Measurements from ENCODE around the gene SOD2.
"Not testable (repeated sequence)": the region's sequence is repeated elsewhere in the genome, so short reads cannot be mapped to it uniquely, and the experiment has no call there.

SOD2 gene

GRCh38 chr6:159693894-159694545 lies 979 bp upstream of the SOD2 start:
- Histone ChIP-seq H3K9me3 (no peaks in the 10 kb centered on the region), H3K36me3 (peaks cover 13% of the 10 kb centered on the region), H3K4me3 (peak overlapping the region; percentile 89), H4K20me1 (peaks cover 30% of the 10 kb centered on the region), H3K4me1 (peaks cover 69% of the 10 kb centered on the region), H3K27ac (peak overlapping the region; percentile 94), H3K9ac (peak overlapping the region; percentile 94), H3K4me2 (peak overlapping the region; percentile 85), H3K27me3 (no peaks in the 10 kb centered on the region)
- TF ChIP-seq Cebpa-rat (IDR thresholded peaks at IDR 0.05) = no peak

- peaks cover 28% of the 10 kb centered on the region for H3K36me3 ChIP-seq
- H3K9me3 ChIP-seq = no peaks in the 10 kb centered on the region
- H4K20me1 ChIP-seq = peaks cover 45% of the 10 kb centered on the region
- no peaks in the 10 kb centered on the region for H3K27me3 ChIP-seq
- H3K9ac ChIP-seq = peak overlapping the region; percentile 94
- no peak for TF ChIP-seq Cebpa-rat (IDR thresholded peaks at IDR 0.05)
- H3K27ac ChIP-seq = peak overlapping the region; percentile 94
- H3K4me3 ChIP-seq = peak overlapping the region; percentile 89
- peaks cover 54% of the 10 kb centered on the region for H3K4me1 ChIP-seq
- peak overlapping the region; percentile 89 for H3K4me2 ChIP-seq
Observed at GRCh38 chr6:159692303-159693127, 526 bp downstream of the SOD2 start.

- peaks cover 34% of the 10 kb centered on the region for H3K36me3 ChIP-seq
- H3K4me1 ChIP-seq = peaks cover 52% of the 10 kb centered on the region
- H3K9me3 ChIP-seq = no peaks in the 10 kb centered on the region
- H3K4me3 ChIP-seq = peak overlapping the region; percentile 89
- H3K27me3 ChIP-seq = no peaks in the 10 kb centered on the region
- 0 out of 2 replicates have a peak overlapping the region, but pooled peaks have one; percentile 94 for H3K27ac ChIP-seq
- TF ChIP-seq Cebpa-rat (IDR thresholded peaks at IDR 0.05) = no peak
- H3K4me2 ChIP-seq = peak overlapping the region; percentile 89
- H3K9ac ChIP-seq = peak overlapping the region; percentile 94
- H4K20me1 ChIP-seq = peaks cover 50% of the 10 kb centered on the region
Observed at GRCh38 chr6:159691963-159692287, 1.1 kb downstream of the SOD2 start.

- Histone ChIP-seq H3K27me3 (no peaks in the 10 kb centered on the region), H3K9ac (peak overlapping the region; percentile 94), H3K4me1 (peaks cover 51% of the 10 kb centered on the region), H3K4me2 (peak overlapping the region; percentile 89), H3K36me3 (peaks cover 40% of the 10 kb centered on the region), H3K9me3 (no peaks in the 10 kb centered on the region), H3K4me3 (peak overlapping the region; percentile 89), H3K27ac (no peak overlapping the region; the same call in 1 of the 2 replicates), H4K20me1 (peaks cover 56% of the 10 kb centered on the region)
- TF ChIP-seq Cebpa-rat (IDR thresholded peaks at IDR 0.05) = no peak
Observed at GRCh38 chr6:159691133-159691962, 1.7 kb downstream of the SOD2 start.

- H3K27me3 ChIP-seq, H3K9me3 ChIP-seq, H3K9ac ChIP-seq, H3K4me2 ChIP-seq, H3K27ac ChIP-seq, H3K4me3 ChIP-seq: not testable (repeated sequence)
- Histone ChIP-seq H3K36me3 (peaks cover 52% of the 10 kb centered on the region), H3K4me1 (peaks cover 39% of the 10 kb centered on the region), H4K20me1 (peaks cover 66% of the 10 kb centered on the region)
Observed at GRCh38 chr6:159690135-159690534, 2.9 kb downstream of the SOD2 start.

GRCh38 chr6:159689001-159689400 lies 4.0 kb downstream of the SOD2 start:
- Histone ChIP-seq H3K27ac (no peak overlapping the region), H3K9me3 (no peaks in the 10 kb centered on the region), H3K4me2 (no peak overlapping the region), H3K4me1 (peaks cover 27% of the 10 kb centered on the region), H3K4me3 (no peak overlapping the region), H3K36me3 (peaks cover 63% of the 10 kb centered on the region), H4K20me1 (peaks cover 70% of the 10 kb centered on the region), H3K9ac (no peak overlapping the region), H3K27me3 (no peaks in the 10 kb centered on the region)
- no peak for TF ChIP-seq Cebpa-rat (IDR thresholded peaks at IDR 0.05)

GRCh38 chr6:159688266-159688905 lies 4.7 kb downstream of the SOD2 start:
- peaks cover 69% of the 10 kb centered on the region for H3K36me3 ChIP-seq
- H3K9me3 ChIP-seq = no peaks in the 10 kb centered on the region
- peaks cover 76% of the 10 kb centered on the region for H4K20me1 ChIP-seq
- peaks cover 24% of the 10 kb centered on the region for H3K4me1 ChIP-seq
- H3K27me3 ChIP-seq = no peaks in the 10 kb centered on the region
- TF ChIP-seq Cebpa-rat (IDR thresholded peaks at IDR 0.05) = no peak
- no peak overlapping the region for H3K27ac ChIP-seq
- no peak overlapping the region for H3K9ac ChIP-seq
- no peak overlapping the region for H3K4me2 ChIP-seq
- H3K4me3 ChIP-seq = no peak overlapping the region

- Histone ChIP-seq H4K20me1 (peaks cover 81% of the 10 kb centered on the region), H3K27ac (no peak overlapping the region), H3K4me2 (no peak overlapping the region), H3K9ac (no peak overlapping the region), H3K27me3 (no peaks in the 10 kb centered on the region), H3K36me3 (peaks cover 79% of the 10 kb centered on the region), H3K9me3 (no peaks in the 10 kb centered on the region), H3K4me1 (peaks cover 23% of the 10 kb centered on the region), H3K4me3 (no peak overlapping the region)
- no peak for TF ChIP-seq Cebpa-rat (IDR thresholded peaks at IDR 0.05)
Observed at GRCh38 chr6:159687341-159687740, 5.7 kb downstream of the SOD2 start.

- Histone ChIP-seq H3K36me3 (peaks cover 84% of the 10 kb centered on the region), H3K9me3 (no peaks in the 10 kb centered on the region), H4K20me1 (peaks cover 81% of the 10 kb centered on the region), H3K4me1 (peaks cover 17% of the 10 kb centered on the region), H3K4me3 (no peak overlapping the region), H3K27me3 (no peaks in the 10 kb centered on the region), H3K27ac (no peak overlapping the region), H3K4me2 (no peak overlapping the region), H3K9ac (no peak overlapping the region)
- no peak for TF ChIP-seq Cebpa-rat (IDR thresholded peaks at IDR 0.05)
Observed at GRCh38 chr6:159686703-159687102, 6.3 kb downstream of the SOD2 start.
